MV-4-11 (cell line): Measurements from ENCODE around the gene CFAP54.

Experiments used
- DNase-seq: peaks from one replicate; lab custom pipeline; 2025; lab: John Stamatoyannopoulos, UW

The CFAP54 gene

DNA sequence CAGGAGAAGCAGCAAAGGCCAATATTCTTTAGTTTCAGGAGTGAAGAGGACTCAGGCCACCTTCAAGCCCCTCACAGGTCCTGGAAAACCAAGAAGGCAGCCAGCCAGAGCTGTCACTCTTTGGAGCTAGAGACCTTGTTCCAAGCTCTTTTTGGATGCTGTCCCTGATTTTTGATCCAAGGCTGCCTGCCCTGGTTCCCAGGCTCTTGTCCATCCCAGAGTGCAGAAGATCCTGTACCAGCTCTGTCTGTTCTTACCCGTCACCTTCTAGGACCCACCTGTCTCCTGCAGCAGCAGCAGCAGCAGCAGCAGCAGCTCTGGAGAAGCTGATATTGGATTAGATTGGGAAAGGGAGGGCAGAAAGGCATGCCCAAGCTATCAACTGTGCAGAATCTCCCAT lies 260.6 kb downstream of the CFAP54 start:
- no peak for DNase-seq

DNA sequence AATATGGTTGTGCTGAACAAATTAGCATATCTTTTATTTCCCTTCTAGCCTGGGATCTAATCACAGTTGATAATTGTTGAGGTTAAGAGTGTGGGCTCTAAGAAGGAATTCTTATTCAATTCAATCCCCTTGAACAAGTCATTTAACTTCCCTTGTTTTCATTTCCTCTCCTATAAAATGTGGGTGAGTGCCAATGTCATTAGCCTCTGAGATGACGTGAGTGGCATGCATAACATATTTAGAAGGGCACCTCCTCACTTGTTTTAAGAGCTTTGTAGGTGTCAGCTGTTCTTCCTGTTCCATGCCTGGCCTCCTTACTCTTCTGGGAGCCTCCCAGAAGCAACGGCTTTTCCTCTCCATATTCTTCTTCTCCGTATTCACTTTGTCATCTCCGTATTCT lies 262.2 kb downstream of the CFAP54 start:
- no peak for DNase-seq

DNA sequence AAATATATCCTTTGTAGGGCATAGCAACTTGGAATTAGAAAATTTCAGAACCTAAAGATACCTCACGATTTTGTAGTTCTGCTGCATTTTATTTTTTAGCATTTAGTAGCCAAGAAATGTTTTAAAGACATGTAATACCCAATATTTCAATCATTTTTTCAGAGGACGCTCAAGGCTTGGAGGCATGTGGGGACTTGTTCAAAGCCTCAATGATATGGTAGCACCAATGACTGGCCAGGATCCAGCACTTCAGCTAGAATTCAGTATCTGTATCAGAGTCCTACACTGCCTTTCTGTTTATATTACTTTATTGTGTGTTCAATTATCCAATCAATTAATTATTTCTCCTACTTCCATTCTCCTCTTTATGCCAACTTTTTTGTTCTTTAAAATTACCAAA lies 262.8 kb downstream of the CFAP54 start:
- no peak for DNase-seq

DNA sequence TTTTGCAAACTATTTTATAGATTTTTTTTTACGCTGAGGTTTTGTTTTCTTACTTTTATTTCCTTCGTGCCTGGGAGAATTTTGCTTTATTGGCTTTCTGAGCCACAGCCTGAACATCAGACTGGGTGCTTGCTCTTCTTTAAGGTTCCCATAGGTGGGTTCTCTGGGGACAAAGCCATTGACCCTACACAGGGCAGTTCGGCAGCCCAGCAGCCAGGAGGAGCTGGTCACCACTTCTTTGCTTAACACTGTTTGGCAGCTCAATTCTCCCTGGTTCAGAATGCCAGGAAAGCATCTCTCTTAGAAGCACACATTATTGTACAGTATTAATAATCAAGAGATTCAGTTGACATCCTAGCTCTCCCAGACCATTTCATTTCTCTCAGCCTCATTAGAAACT lies 276.9 kb downstream of the CFAP54 start:
- DNase-seq: no peak

DNA sequence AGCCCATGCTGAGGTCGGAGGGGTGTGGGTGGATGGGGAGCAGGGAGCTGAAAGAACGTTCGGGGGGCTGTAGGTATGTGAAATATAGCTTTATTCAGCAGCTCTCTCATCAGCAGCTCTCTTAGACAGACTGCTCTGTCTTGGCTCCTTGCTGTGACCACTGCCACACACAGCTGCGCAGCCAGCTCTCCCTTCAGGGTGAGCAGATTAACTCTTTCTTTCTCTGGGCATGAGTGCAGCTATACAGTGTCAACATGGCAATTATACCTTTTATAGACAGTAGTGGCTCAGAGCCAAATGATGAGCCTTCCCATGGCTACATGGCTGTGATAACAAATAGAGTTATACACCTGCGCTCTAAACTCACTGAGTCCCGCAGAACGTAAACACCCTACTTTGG lies 280.0 kb downstream of the CFAP54 start:
- no peak for DNase-seq

DNA sequence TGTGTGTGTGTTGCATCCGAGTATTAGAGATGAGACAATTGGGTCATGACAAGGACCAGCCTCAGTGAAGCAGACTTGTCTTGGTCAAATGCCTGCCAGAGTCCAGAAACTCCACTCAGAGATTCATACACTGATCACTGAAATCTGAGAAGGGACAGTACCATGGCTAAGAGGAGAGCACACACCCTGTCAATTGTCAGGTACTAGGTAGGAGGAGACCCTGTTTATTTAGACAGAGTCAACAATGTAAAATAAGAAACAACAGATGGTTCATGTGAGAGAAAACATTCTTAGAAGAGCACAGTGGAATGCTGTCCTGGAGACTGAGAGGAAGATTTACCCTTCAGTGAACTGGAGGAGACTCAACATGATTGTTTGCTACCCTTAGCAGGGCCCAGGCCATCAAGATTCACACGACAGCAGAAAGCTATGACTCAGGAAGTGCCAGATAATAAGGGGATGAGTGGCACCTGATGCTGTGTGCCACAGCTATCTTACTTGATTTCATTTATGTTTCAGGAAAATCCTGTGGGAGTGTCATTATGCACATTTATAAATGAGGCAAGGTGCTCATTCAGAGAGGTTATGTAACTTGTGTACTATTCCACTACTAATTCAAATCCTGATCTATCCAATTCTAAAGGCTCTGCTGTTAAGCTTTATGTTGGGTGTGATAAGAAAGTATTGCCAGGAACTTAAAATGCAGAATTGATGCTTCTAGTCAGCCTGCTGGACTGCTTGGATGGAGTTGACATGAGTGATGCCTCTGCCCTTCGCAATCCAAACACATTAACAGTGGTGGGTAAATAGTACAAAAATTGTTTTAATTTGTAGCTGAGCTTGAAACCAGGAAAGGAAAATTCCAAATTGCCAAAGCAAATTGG lies 281.1 kb downstream of the CFAP54 start:
- no peak for DNase-seq

DNA sequence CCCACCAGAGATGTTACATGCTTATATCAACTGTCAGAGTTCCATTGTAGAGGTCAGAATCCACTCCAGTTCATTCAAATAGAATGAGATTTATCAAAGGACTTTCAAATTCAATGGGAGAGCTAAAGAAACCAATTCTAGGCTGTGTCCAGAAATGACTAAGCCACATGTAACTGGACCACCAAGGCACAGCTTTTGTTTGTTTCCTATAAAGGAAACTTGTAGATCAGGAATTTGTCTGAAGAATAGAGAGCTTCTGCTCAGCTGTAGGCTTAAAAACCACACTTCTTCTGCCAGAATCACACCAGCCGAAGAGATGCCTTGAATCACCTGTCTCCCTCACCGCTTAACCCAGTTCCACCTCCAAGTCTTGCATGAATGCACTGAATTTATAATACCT lies 283.7 kb downstream of the CFAP54 start:
- DNase-seq: no peak

DNA sequence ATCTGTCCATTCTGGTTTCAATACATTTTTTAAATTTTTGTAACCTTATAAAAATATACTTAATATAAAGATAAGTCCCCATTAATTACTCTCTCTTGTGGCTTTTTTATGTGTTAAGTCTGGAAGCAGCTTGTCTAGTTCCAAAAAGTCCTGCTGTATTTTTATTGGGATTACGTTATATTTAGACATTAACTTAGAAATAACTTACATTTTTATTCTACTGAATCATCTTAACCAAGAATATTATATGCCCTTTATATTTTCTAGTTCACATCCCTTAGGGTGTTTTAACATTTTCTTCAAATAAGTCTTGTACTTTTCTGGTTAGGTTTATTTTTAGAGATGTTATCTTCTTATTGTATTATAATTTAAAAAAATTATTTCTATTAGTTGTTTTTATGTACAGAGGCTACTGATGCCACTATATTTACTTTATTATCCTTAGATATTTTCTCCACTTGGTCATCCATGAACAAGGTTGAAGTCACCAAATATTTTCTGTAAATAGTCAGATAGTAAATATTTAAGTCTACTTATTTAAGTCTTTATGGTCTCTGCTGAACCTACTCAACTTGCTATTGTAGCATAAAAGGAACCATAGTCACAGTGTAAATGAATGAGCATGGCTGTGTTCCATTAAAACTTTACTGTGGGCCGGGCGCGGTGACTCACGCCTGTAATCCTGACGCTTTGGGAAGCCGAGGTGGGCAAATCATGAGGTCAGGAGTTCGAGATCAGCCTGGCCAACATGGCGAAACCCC lies 285.3 kb downstream of the CFAP54 start:
- DNase-seq: no peak

DNA sequence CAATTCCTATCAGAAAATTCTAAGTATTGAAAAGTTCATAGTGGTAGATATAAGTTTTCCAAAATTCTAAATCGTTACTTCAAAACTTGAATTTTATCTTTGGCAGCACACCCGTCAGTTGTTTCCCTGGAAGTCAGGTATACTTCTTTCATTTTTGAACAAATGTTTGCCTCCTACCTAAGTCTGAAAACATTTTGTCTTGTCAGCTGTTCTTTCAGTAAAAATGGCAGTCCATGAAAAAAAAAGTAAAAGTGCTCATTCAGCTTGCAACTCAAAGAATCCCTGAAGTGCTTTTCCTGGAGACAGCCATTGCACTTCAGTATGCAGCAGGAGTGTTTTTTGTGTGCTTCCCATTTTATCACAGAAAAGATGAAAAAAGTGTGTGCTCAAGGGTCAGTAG lies 287.5 kb downstream of the CFAP54 start:
- DNase-seq: no peak

DNA sequence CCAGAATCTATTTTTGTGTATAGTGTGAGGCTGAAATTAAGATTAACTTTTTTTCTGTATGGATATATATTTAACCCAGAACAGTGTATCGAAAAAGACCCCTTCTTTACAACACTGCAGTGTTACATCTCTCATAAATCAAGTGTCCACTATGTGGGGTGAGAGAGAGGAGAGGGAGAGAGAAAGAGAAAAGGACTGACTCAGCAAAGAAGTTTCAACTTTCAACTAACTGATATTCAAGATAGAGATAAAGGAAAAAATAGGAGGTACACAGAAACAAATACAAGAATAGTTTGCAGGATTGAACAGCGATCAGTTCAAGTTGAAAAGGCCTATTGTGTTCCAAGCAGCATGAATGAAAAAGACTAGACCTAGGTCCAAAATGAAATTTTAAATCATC lies 291.0 kb downstream of the CFAP54 start:
- no peak for DNase-seq

DNA sequence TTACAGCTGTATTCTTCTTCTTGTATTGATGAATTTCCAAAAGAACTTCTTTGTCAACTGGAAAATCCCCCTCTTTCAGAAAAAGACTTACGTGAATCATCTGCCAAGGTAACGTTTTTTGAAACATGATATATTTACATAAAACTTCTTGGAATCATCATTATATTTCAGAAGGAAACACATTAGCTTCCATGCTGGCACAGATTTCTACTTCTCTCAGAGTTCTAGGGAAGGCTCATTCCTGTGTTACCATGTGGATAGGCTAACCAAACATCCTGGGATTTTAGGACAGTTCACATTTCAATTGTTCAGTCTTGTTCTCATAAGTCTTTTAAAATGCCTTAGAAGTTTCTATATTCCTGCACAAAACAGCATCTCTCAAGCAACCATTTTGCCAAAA lies 297.4 kb downstream of the CFAP54 start:
- DNase-seq: no peak

DNA sequence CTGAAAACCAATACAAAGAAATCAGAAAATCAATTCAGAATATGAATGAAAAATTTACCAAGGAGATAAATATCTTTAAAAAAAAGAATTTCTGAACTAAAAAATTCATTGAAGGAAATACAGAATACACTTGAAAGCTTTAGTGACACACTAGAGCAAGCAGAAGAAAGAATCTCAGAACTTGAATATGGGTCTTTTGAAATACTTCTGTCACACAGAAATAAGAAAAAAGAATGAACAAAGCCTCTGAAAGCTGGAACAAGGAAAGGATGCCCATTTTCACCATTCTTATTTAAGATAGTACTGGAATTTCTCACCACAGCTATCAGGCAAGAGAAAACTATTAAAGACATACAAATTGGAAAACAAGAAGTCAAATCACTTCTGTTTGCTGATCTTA lies 314.6 kb downstream of the CFAP54 start:
- DNase-seq: no peak

DNA sequence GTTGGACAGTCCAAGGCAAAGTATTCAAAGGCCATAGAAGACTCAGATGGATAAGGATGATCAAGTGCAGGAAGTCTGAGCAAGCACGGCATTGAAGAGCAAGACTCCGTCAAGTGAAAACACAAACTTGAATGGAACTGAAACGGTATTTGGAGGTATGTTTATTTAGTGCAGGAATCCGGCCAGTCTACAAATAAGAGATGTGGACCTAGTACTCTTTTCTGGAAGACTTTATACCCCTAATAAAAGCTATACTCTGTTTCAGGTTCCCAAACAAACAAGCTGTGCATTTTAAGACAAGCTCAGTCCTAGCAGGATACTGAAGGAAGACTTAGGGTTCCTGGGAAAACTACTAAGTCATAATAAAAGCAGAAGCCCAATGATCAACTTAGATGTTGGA lies 316.9 kb downstream of the CFAP54 start:
- DNase-seq: no peak

DNA sequence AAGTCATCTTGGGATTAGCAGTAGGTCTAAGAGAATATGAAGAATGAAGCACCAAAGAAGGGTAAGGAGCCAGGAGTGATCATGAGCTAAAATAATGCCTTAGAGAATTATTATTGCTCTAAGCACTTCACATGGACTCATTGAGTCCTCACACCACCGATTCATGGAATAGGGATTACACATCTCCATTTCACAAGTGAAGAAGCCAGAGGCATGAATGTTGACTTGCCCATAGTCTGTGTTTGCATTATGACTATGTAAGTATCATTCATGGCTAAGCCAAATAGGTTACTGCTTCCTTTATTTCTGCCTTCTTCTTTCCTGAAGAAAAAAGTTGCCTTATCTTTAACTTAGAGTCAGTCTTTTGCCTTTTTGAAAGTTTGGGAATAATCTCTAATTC lies 318.4 kb downstream of the CFAP54 start:
- DNase-seq: no peak

DNA sequence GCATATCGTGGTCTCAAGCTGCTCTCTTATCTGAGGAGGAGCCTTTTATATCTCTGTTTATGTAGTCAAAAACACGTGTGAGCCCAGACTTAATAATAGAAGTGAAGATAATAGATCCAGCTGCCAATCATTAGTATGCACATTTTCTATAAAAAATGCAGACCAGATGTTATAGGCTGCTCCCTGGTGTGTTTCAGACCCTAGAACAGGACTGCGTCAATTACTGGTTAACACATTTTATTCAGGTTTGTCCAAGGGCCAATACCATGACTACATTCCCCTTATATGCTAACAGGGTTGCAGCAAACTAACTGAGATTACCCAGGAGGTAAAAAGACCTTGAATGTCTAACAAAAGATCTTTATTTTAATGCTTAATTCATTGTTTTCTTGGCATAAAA lies 319.2 kb downstream of the CFAP54 start:
- DNase-seq: no peak

DNA sequence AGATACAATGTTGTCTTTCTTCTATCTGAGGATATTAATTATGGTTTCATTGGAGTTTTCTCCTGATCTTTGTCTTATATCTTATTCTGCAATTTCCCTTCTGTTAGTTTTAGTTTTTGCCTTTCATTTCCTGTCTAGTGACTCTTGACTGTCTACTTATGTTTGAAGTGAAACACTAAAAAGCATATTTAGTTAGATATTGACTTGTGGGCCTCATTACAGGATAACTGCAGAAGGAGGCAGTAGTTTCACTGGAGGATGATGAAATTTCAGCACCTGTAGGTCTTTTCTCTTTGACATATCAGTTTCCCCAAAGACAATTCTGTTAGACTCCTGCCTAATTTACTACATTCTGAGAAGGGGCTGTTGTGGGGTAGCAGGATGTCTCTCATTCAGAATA lies 320.1 kb downstream of the CFAP54 start:
- no peak for DNase-seq

DNA sequence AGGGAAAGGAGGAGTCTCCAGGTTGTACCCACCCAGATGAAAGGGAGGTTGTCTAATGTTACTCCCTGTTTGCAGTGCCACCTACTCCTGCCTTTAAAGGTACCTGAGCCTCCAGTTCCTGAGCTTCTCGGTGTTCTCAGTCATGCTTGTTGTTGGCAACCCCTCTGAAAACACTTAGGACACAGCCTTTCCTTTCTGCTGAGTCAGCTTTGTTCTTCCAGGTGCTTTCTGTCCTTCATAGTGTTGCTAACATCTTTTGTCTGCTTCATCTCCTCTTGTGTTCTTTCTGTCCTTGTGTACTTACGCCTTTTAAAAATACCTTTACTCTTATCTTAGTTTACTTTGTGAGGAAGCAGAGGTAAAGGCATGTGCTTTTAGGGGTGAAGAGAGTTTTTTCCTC lies 320.7 kb downstream of the CFAP54 start:
- DNase-seq: no peak

DNA sequence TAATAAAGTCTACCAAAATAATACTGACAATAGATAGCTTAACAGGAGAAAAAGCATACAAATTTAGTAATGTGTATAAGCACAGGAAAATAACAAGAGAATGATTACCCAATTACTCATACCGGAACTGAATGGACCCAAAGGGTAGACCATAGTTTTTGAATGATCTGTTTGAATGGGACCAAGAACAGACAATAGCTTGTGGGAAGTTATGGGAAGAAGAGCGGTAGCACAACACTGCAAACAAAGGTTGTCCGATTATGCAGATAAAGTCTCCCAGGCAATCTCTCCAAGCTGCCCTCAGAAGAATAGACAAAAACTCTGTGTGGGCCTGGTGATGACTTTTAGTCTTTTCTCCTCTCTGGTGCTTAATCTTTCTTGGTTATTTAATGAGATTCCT lies 321.1 kb downstream of the CFAP54 start:
- no peak for DNase-seq

DNA sequence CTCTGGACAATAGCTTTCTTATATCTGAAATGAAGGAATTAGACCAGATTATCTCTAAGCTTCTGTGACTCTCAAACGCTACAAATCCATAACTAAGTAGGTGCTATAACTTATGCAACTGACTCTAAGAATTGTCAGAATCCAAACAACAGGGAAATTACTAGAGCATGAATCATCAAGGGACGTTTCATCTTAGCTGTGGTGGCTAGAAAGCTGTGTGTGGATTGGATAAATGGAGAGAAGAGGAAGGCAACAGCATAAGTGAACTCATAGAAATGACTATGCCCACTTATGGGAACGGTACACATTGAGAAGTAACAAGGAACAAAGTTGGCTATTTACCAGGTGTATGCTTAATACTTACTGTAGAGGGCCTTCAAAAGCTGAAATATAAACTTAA lies 321.7 kb downstream of the CFAP54 start:
- peak; percentile 10 for DNase-seq

DNA sequence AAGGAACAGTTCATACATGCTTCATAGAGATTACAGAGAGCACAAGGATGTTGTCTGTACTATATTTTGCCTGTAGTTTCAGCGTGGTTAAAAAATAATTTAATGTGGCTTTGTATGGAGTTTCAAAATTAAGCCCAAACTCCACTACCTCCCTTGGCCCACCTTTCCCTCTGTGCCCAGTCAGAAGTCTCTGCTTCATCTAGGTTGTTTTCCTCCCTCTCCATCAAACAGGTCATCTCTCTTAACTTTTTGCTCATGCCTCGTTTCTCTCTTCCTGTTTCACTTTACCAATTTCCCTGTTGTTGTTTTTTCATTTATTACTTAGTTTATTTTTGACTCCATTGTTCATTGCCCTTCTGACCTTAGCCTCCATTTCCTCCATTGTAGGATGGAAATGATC lies 322.8 kb downstream of the CFAP54 start:
- DNase-seq: no peak

DNA sequence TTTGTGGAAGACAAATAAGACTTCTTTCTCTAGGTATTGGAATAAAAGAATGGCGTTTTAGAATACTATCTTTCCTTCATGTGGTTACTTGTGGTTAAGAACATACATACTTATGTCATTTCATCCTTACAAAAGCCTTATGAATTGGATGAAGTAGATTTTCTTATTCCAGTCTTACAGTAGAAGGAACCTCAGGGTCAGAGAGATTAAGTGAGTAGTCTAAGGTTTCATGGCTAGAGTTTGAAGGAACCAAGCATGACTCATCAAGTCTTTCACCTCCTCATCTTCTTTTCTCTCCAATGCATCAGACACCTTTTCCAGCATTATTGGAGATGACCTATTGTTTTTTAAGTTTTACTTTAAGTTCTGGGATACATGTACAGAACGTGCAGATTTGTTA lies 324.8 kb downstream of the CFAP54 start:
- DNase-seq: no peak

DNA sequence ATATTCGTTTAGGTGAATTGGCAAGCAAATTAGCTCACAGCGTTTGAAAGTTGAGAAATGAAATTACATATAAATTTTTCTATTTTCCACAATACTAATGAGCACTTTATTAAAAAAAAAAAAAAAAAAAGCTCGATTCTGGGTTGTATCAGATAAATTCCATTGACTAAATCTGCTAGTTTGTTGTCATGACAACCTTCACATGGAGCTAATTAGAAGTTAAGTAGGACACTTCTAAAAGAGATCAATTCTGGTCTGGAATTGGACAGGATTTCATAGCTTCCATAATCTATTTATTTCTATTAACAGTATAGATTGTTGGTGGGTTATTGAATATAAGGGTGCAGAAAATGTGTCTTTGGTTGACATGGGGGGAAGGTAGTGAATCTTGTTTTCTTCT lies 332.2 kb downstream of the CFAP54 start:
- DNase-seq: no peak

DNA sequence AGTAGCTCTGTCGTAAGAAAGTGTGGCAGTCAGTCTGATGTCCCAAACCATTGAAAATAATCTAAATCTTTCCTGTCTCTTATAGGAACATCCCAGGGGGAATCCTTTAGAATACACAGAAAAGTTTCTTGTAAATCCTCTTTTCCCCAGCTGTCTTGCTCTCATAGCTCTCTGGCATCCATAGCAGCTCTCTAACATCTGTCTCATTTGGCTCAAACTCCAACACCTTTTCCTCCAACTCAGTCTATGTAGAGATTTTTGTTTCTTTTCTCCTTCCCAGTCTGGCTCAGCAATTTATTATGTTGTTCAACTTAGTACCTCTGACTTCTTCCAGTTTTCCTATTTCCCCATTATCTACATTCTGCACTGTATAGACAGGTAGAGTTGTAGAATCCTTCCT lies 333.3 kb downstream of the CFAP54 start:
- no peak for DNase-seq
